ENCODE results near the gene UTRN. TPM values are rescaled to one million over a fixed set of nuclear protein-coding genes. Genes with fewer than 3 reads are reported as not detected.

The UTRN gene
- total RNA-seq, 2 donors from 2014 or later, result 150 to 188 TPM

- 76% methylated on average over 3 of the region's 3 CpGs for WGBS
- H3K27me3 ChIP-seq (replicated peaks; ENCODE audit: insufficient read depth), result no peaks in the 10 kb centered on the region
- no peak overlapping the region for H3K27ac ChIP-seq
- TF ChIP-seq POLR2A (IDR thresholded peaks at IDR 0.05), result no peak
- no peak for TF ChIP-seq CTCF (IDR thresholded peaks at IDR 0.05)
- no peak for TF ChIP-seq POLR2AphosphoS5 (IDR thresholded peaks at IDR 0.05)
- no peaks in the 10 kb centered on the region for H3K36me3 ChIP-seq
- DNase-seq (ENCODE audit: low spot score), result no peak
- intact Hi-C loops (cut with DNase I), result no loop called here
- H3K4me3 ChIP-seq, result no peak overlapping the region
- no peaks in the 10 kb centered on the region for H3K4me1 ChIP-seq (replicated peaks)
- no peaks in the 10 kb centered on the region for H3K9me3 ChIP-seq
Observed at GRCh38 chr6:144248476-144249301, 36.4 kb upstream of the UTRN start.

GRCh38 chr6:144250276-144250675 is 34.9 kb upstream of the UTRN start:
- H3K9me3 ChIP-seq, result no peaks in the 10 kb centered on the region
- WGBS, result 76% methylated on average over 3 of the region's 3 CpGs
- intact Hi-C loops (cut with DNase I), result no loop called here
- H3K27me3 ChIP-seq (replicated peaks; ENCODE audit: insufficient read depth), result no peaks in the 10 kb centered on the region
- H3K27ac ChIP-seq, result no peak overlapping the region
- DNase-seq (ENCODE audit: low spot score), result no peak
- H3K4me3 ChIP-seq, result no peak overlapping the region
- no peaks in the 10 kb centered on the region for H3K36me3 ChIP-seq
- TF ChIP-seq CTCF (IDR thresholded peaks at IDR 0.05) (no peak), POLR2A (IDR thresholded peaks at IDR 0.05) (no peak), POLR2AphosphoS5 (IDR thresholded peaks at IDR 0.05) (no peak)
- no peaks in the 10 kb centered on the region for H3K4me1 ChIP-seq (replicated peaks)

GRCh38 chr6:144252259-144252658 is 32.9 kb upstream of the UTRN start:
- Histone ChIP-seq H3K9me3 (no peaks in the 10 kb centered on the region), H3K27me3 (replicated peaks; ENCODE audit: insufficient read depth) (no peaks in the 10 kb centered on the region), H3K27ac (no peak overlapping the region), H3K36me3 (no peaks in the 10 kb centered on the region), H3K4me3 (no peak overlapping the region), H3K4me1 (replicated peaks) (no peaks in the 10 kb centered on the region)
- intact Hi-C loops (cut with DNase I), result no loop called here
- TF ChIP-seq POLR2AphosphoS5 (IDR thresholded peaks at IDR 0.05) (no peak), POLR2A (IDR thresholded peaks at IDR 0.05) (no peak), CTCF (IDR thresholded peaks at IDR 0.05) (no peak)
- no peak for DNase-seq (ENCODE audit: low spot score)

- no peak for DNase-seq (ENCODE audit: low spot score)
- intact Hi-C loops (cut with DNase I), result no loop called here
- no peaks in the 10 kb centered on the region for H3K9me3 ChIP-seq
- no peaks in the 10 kb centered on the region for H3K4me1 ChIP-seq (replicated peaks)
- TF ChIP-seq POLR2A (IDR thresholded peaks at IDR 0.05) (no peak), POLR2AphosphoS5 (IDR thresholded peaks at IDR 0.05) (no peak), CTCF (IDR thresholded peaks at IDR 0.05) (no peak)
- no peak overlapping the region for H3K4me3 ChIP-seq
- H3K36me3 ChIP-seq, result no peaks in the 10 kb centered on the region
- H3K27ac ChIP-seq, result no peak overlapping the region
- 69% methylated on average over 2 of the region's 2 CpGs for WGBS
- H3K27me3 ChIP-seq (replicated peaks; ENCODE audit: insufficient read depth), result no peaks in the 10 kb centered on the region
Observed at GRCh38 chr6:144259986-144260385, 25.1 kb upstream of the UTRN start.
